Activated T-cell treated with anti-CD3 and anti-CD28 coated beads for 4 hours (primary cell): Measurements from ENCODE around the gene ITGA3.
A peak's percentile ranks its signal among the peaks of the same experiment; 100 is the strongest.
"Not testable (repeated sequence)": the region's sequence is repeated elsewhere in the genome, so short reads cannot be mapped to it uniquely, and the experiment has no call there.

Experiments used
- DNase-seq: peaks from one replicate; pipeline ENCODE4 v3.0.0-alpha.2; 2020

The ITGA3 gene

GRCh38 chr17:50035945-50036344, 20.0 kb upstream of the ITGA3 start:
- DNase-seq, result no peak

GRCh38 chr17:50036455-50037261, 19.3 kb upstream of the ITGA3 start:
- DNase-seq, result no peak

GRCh38 chr17:50037321-50038107, 18.4 kb upstream of the ITGA3 start:
- DNase-seq, result no peak

- DNase-seq, result no peak
These were observed 16.9 kb upstream of the ITGA3 start for GRCh38 chr17:50039058-50039457.

GRCh38 chr17:50040496-50040895, 15.4 kb upstream of the ITGA3 start:
- not testable (repeated sequence) for DNase-seq

- DNase-seq, result no peak
These were observed 13.7 kb upstream of the ITGA3 start for GRCh38 chr17:50042211-50042610.

GRCh38 chr17:50043290-50044148, 12.4 kb upstream of the ITGA3 start:
- DNase-seq, result no peak

GRCh38 chr17:50044483-50044882, 11.4 kb upstream of the ITGA3 start:
- DNase-seq, result no peak

- no peak for DNase-seq
These were observed 10.8 kb upstream of the ITGA3 start for GRCh38 chr17:50045154-50045553.

- no peak for DNase-seq
These were observed 9.7 kb upstream of the ITGA3 start for GRCh38 chr17:50046179-50046578.

- no peak for DNase-seq
These were observed 9.2 kb upstream of the ITGA3 start for GRCh38 chr17:50046667-50047066.

GRCh38 chr17:50047083-50047482, 8.8 kb upstream of the ITGA3 start:
- no peak for DNase-seq

GRCh38 chr17:50047488-50048126, 8.3 kb upstream of the ITGA3 start:
- DNase-seq, result no peak

GRCh38 chr17:50048146-50048720, 7.7 kb upstream of the ITGA3 start:
- DNase-seq, result no peak

- no peak for DNase-seq
These were observed 6.9 kb upstream of the ITGA3 start for GRCh38 chr17:50048988-50049387.

GRCh38 chr17:50049636-50050035, 6.3 kb upstream of the ITGA3 start:
- no peak for DNase-seq

- no peak for DNase-seq
These were observed 5.4 kb upstream of the ITGA3 start for GRCh38 chr17:50050431-50051032.

GRCh38 chr17:50051082-50051576, 4.8 kb upstream of the ITGA3 start:
- peak; percentile 43 for DNase-seq

GRCh38 chr17:50051606-50052005, 4.3 kb upstream of the ITGA3 start:
- DNase-seq, result no peak

GRCh38 chr17:50052241-50052796, 3.6 kb upstream of the ITGA3 start:
- DNase-seq, result no peak
